Left ventricle myocardium superior (tissue), 1 donor: Measurements from ENCODE around the gene TMPRSS15. TPM values are rescaled to one million over a fixed set of nuclear protein-coding genes. Genes with fewer than 3 reads are reported as not detected.
"Not testable (repeated sequence)": the region's sequence is repeated elsewhere in the genome, so short reads cannot be mapped to it uniquely, and the experiment has no call there.

Experiments used
- ATAC-seq: fragments of 200-7000 bp; cut with Tn5 transposase; one replicate; pipeline ENCODE4 v1.9.1; 2020; ENCODE audit warnings: mild to moderate bottlenecking, moderate library complexity
- DNase-seq: peaks from one replicate; pipeline ENCODE4 v3.0.0-alpha.2; 2020
- intact Hi-C: fragments of 100-400 bp; cut with micrococcal nuclease; formaldehyde crosslinking; loops from one replicate; pipeline ENCODE4 v1.11.0; 2022
- long read RNA-seq: library from polyadenylated mRNA; unstranded; transcript quantifications from one replicate; pipeline ENCODE4 v2.0.0, GENCODE V29; 2021
- total RNA-seq: library from RNA; stranded (reverse); fragmentation: NEBNext Ultra II Directional; extraction: Animal tissue kit (Norgen Biotek cat#: 25700); gene quantifications from one replicate; pipeline ENCODE4 v1.2.1, GENCODE V29; 2021
- donor health status: DM: no; HTN: yes; CAD: no; lungs with severe emphysema.

Gene TMPRSS15
- not detected for total RNA-seq
- long read RNA-seq: 0 reads

GRCh38 chr21:18403735-18404450 lies at the start of gene TMPRSS15:
Gene TMPRSS15 (minus strand): TSS chr21:18403785. CDS start chr21:18403622, 163 bp downstream.
- intact Hi-C loops: no loop called here
- DNase-seq (no peak), ATAC-seq (no peak)

- intact Hi-C loops: no loop called here
- no peak for DNase-seq
- no peak for ATAC-seq
These were observed 48.1 kb upstream of the TMPRSS15 start for GRCh38 chr21:18451670-18452069.

GRCh38 chr21:18449605-18450550 lies 46.3 kb upstream of the TMPRSS15 start:
- DNase-seq (no peak), ATAC-seq (no peak)
- intact Hi-C loops: no loop called here

GRCh38 chr21:18443701-18444100 lies 40.1 kb upstream of the TMPRSS15 start:
- ATAC-seq (no peak), DNase-seq (no peak)
- intact Hi-C loops: no loop called here

- intact Hi-C loops: no loop called here
- ATAC-seq (no peak), DNase-seq (no peak)
These were observed 39.5 kb upstream of the TMPRSS15 start for GRCh38 chr21:18443085-18443484.

- ATAC-seq: no peak
These were observed 26.8 kb upstream of the TMPRSS15 start for GRCh38 chr21:18430341-18430740.

GRCh38 chr21:18424276-18424675 lies 20.7 kb upstream of the TMPRSS15 start:
- ATAC-seq (no peak), DNase-seq (no peak)
- intact Hi-C loops: no loop called here

More at GRCh38 chr21:18430341-18430740, 26.8 kb upstream of the TMPRSS15 start:
- intact Hi-C loops: no loop called here
- DNase-seq: no peak

- no peak for DNase-seq
- no peak for ATAC-seq
- intact Hi-C loops: no loop called here
These were observed 13.7 kb upstream of the TMPRSS15 start for GRCh38 chr21:18417141-18417790.

- intact Hi-C loops: no loop called here
- ATAC-seq (no peak), DNase-seq (no peak)
These were observed 8.0 kb upstream of the TMPRSS15 start for GRCh38 chr21:18411565-18411964.

- intact Hi-C loops: no loop called here
- DNase-seq: no peak
- no peak for ATAC-seq
These were observed 6.0 kb upstream of the TMPRSS15 start for GRCh38 chr21:18409579-18409978.

GRCh38 chr21:18398843-18399242 lies 4.7 kb downstream of the TMPRSS15 start:
- DNase-seq (no peak), ATAC-seq (no peak)
- intact Hi-C loops: no loop called here

GRCh38 chr21:18387994-18388393 lies 15.6 kb downstream of the TMPRSS15 start:
- ATAC-seq (no peak), DNase-seq (no peak)
- intact Hi-C loops: no loop called here

GRCh38 chr21:18384771-18385170 lies 18.8 kb downstream of the TMPRSS15 start:
- no peak for DNase-seq
- no peak for ATAC-seq
- intact Hi-C loops: no loop called here

- intact Hi-C loops, DNase-seq: not testable (repeated sequence)
These were observed 20.5 kb downstream of the TMPRSS15 start for GRCh38 chr21:18382934-18383619.

GRCh38 chr21:18382141-18382540 lies 21.4 kb downstream of the TMPRSS15 start:
- ATAC-seq (no peak), DNase-seq (no peak)
- intact Hi-C loops: no loop called here

More at GRCh38 chr21:18382934-18383619, 20.5 kb downstream of the TMPRSS15 start:
- ATAC-seq: not testable (repeated sequence)

GRCh38 chr21:18373606-18374005 lies 30.0 kb downstream of the TMPRSS15 start:
- no peak for ATAC-seq
- DNase-seq: no peak
- intact Hi-C loops: no loop called here

GRCh38 chr21:18370301-18370700 lies 33.3 kb downstream of the TMPRSS15 start:
- intact Hi-C loops: no loop called here
- ATAC-seq: no peak
- DNase-seq: no peak

GRCh38 chr21:18369115-18369514 lies 34.5 kb downstream of the TMPRSS15 start:
- ATAC-seq (no peak), DNase-seq (no peak)
- intact Hi-C loops: no loop called here

GRCh38 chr21:18368205-18368604 lies 35.4 kb downstream of the TMPRSS15 start:
- DNase-seq: no peak
- intact Hi-C loops: no loop called here
- ATAC-seq: no peak
